OCI-LY7 (cell line): ENCODE results near the gene GNA15.

Source experiments
- EZH2phosphoT487 ChIP-seq: fragments of 200-600 bp; sonication (generic); IDR thresholded peaks from 2 replicates; pipeline ENCODE4 v1.6.1; 2018; ENCODE audit warnings: low read depth, borderline replicate concordance, mild to moderate bottlenecking, mixed run types, antibody characterized with exemption, low read length, moderate library complexity, mixed read lengths
- TF ChIP-seq, protein P1 (sequence below): fragments of 200-600 bp; sonication (generic); conservative IDR thresholded peaks from 2 replicates; pipeline ENCODE4 v1.5.1; 2014; ENCODE audit warnings: mild to moderate bottlenecking, antibody characterized with exemption, low read length, moderate library complexity, mixed read lengths

DNA sequence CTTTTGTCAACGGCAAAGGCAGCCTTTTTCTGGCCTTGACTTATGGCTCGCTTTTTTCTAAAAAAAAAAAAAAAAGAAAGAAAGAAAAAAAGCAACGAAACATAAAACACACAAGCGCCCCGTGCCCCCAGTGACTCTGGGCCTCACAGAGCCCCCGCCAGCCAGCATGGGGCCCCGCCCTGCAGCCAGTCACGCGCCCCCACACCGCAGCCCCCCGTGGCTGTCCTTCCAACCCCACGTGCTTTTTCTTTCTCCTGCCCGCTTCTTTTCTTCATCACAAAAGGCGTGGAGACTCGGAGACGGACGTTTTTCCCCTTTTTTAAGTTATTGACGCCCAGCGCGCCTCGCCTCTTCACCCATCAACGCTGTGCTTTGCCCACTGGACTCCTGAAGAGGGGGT is 14.4 kb upstream of the GNA15 start:
- TF ChIP-seq, protein P1, sequence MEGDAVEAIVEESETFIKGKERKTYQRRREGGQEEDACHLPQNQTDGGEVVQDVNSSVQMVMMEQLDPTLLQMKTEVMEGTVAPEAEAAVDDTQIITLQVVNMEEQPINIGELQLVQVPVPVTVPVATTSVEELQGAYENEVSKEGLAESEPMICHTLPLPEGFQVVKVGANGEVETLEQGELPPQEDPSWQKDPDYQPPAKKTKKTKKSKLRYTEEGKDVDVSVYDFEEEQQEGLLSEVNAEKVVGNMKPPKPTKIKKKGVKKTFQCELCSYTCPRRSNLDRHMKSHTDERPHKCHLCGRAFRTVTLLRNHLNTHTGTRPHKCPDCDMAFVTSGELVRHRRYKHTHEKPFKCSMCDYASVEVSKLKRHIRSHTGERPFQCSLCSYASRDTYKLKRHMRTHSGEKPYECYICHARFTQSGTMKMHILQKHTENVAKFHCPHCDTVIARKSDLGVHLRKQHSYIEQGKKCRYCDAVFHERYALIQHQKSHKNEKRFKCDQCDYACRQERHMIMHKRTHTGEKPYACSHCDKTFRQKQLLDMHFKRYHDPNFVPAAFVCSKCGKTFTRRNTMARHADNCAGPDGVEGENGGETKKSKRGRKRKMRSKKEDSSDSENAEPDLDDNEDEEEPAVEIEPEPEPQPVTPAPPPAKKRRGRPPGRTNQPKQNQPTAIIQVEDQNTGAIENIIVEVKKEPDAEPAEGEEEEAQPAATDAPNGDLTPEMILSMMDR: no peak
- TF ChIP-seq EZH2phosphoT487: no peak
